ENCODE measurements around the gene OR10G6. TPM values are rescaled to one million over a fixed set of nuclear protein-coding genes. Genes with fewer than 3 reads are reported as not detected.
"Not testable (repeated sequence)": the region's sequence is repeated elsewhere in the genome, so short reads cannot be mapped to it uniquely, and the experiment has no call there.

OR10G6 gene
- total RNA-seq, 4 donors from 2014 or later: not detected

DNA sequence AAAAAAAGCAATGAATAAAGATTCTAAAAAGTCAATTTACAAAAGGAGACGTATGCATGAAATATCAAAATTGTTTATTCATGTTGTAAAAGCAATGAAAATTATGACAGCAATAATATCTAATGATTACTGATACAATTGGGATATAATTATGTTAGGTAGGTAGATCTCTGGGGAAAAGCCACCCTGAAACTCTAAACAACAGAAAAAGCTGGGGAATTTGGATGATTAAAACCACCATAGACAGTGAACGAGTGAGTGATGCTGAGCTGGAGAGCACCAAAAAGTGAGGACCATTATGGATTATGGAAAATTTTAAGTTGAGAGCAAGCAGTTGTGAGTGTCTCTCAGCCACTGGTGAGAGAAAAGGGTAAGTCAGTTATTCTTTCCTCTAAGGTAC, 31.5 kb upstream of the OR10G6 start, which contains the start of gene OR10G8:
TSS of gene OR10G8 (plus strand) at position 301 of the 400 bp plus-strand sequence. CDS start 2,825 bp downstream, outside the sequence.
- intact Hi-C loops (cut with DNase I; ENCODE audit: low total_unique reads): no loop called here
- no peak within 1 kb of the TSS for H3K27ac ChIP-seq
- no peaks in the 10 kb centered on the region for H3K9me3 ChIP-seq
- no peaks in the 10 kb centered on the region for H3K36me3 ChIP-seq
- no peak within 1 kb of the TSS for H3K4me3 ChIP-seq
- DNase-seq: no peak
- H3K4me1 ChIP-seq: no peaks in the 10 kb centered on the region
- no peaks in the 10 kb centered on the region for H3K27me3 ChIP-seq
- TF ChIP-seq, protein P1, sequence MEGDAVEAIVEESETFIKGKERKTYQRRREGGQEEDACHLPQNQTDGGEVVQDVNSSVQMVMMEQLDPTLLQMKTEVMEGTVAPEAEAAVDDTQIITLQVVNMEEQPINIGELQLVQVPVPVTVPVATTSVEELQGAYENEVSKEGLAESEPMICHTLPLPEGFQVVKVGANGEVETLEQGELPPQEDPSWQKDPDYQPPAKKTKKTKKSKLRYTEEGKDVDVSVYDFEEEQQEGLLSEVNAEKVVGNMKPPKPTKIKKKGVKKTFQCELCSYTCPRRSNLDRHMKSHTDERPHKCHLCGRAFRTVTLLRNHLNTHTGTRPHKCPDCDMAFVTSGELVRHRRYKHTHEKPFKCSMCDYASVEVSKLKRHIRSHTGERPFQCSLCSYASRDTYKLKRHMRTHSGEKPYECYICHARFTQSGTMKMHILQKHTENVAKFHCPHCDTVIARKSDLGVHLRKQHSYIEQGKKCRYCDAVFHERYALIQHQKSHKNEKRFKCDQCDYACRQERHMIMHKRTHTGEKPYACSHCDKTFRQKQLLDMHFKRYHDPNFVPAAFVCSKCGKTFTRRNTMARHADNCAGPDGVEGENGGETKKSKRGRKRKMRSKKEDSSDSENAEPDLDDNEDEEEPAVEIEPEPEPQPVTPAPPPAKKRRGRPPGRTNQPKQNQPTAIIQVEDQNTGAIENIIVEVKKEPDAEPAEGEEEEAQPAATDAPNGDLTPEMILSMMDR (IDR thresholded peaks at IDR 0.05): no peak
- no peak for TF ChIP-seq POLR2A (IDR thresholded peaks at IDR 0.05)

DNA sequence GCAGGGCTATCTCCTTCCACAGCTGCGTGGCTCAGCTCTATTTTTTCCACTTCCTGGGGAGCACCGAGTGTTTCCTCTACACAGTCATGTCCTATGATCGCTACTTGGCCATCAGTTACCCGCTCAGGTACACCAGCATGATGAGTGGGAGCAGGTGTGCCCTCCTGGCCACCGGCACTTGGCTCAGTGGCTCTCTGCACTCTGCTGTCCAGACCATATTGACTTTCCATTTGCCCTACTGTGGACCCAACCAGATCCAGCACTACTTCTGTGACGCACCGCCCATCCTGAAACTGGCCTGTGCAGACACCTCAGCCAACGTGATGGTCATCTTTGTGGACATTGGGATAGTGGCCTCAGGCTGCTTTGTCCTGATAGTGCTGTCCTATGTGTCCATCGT, 20.9 kb upstream of the OR10G6 start:
- H3K4me3 ChIP-seq; H3K36me3 ChIP-seq; intact Hi-C loops (cut with DNase I; ENCODE audit: low total_unique reads); H3K27ac ChIP-seq; DNase-seq; H3K27me3 ChIP-seq; H3K4me1 ChIP-seq; H3K9me3 ChIP-seq: not testable (repeated sequence)

DNA sequence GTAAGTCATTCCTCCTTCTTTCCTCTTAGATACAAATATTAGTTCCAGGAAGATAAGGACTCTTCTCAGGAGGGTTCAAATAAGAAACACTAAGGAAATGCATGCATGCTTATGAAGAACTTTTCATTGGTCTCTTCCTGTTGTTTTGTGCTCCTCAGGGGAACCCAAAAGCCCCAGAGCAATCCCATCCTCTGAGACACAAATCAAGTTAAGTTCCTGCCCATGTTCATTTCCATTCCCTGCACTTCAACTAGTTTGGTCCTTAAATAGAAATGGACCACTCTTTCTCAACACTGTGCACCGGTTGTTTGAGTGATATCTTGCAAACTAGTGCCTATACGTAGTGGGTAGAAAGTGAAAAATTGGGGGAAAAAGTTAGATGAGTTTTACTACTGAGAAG, 17.7 kb upstream of the OR10G6 start, which contains the start of gene OR10G4:
TSS of gene OR10G4 (plus strand) at position 301 of the 400 bp plus-strand sequence. CDS start 2,578 bp downstream, outside the sequence.
- Histone ChIP-seq H3K4me3 (no peak within 1 kb of the TSS), H3K36me3 (no peaks in the 10 kb centered on the region), H3K4me1 (no peaks in the 10 kb centered on the region), H3K27me3 (no peaks in the 10 kb centered on the region), H3K9me3 (no peaks in the 10 kb centered on the region), H3K27ac (no peak within 1 kb of the TSS)
- intact Hi-C loops (cut with DNase I; ENCODE audit: low total_unique reads): no loop called here
- DNase-seq: no peak
- no peak for TF ChIP-seq POLR2A (IDR thresholded peaks at IDR 0.05)
- TF ChIP-seq, protein P1 (IDR thresholded peaks at IDR 0.05): no peak

DNA sequence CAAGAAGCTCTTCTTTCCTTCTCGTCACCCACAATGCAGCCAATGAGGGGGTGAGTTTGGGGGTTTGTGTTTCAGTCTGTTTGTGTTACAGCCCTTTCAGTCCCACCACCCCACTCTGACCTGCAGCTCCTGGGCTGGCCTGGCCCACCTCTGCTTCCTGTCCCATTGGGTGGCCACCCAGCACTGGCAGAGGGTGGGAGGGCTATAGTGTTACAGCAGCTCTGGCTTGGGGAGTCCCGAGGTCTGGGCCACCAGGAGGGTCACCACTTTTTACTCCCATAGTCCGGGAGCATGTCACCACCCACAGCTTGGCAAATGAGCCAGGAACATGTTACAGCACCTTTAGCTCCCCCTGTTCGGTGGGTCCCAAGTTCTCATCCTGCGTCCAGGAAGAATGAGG, 15.7 kb downstream of the OR10G6 start:
- Histone ChIP-seq H3K4me1 (no peaks in the 10 kb centered on the region), H3K9me3 (no peaks in the 10 kb centered on the region), H3K4me3 (no peak overlapping the region), H3K27ac (no peak overlapping the region), H3K36me3 (no peaks in the 10 kb centered on the region), H3K27me3 (no peaks in the 10 kb centered on the region)
- intact Hi-C loops (cut with DNase I; ENCODE audit: low total_unique reads): no loop called here
- no peak for DNase-seq
- no peak for TF ChIP-seq POLR2A (IDR thresholded peaks at IDR 0.05)
- TF ChIP-seq, protein P1 (IDR thresholded peaks at IDR 0.05): no peak

DNA sequence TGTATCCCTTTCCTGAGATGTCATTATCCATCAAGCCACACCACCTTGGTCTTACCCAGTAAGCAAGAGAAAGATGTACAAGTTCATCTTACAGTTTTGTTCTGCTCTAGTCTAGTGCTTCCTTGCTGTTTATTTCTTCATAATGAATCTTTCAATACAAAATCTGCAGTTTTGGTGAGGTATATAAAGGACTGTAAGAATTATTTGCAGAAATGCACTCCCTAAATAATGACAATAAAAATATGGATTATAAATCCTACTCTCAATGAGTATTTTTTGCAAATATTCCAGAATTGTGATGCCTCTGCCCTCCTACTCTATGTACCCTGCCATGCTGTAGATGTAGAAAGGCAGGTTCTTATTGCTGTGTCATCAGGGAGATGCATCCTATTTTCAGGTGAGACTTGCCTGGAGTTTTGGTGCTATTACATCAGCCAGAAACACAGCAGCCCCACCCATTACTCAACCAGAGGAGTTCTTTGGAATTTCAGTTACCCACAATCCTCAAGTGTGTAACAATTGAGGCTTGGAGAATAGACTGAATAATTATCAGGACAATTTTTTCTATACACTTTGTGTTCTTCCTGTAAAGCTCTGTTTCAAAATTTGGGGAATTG, 17.1 kb downstream of the OR10G6 start, which contains the start of gene OR10S1:
TSS of gene OR10S1 (minus strand) at position 51 of the 617 bp plus-strand sequence. CDS start 117 bp downstream, outside the sequence.
- no peak for DNase-seq
- intact Hi-C loops (cut with DNase I; ENCODE audit: low total_unique reads): no loop called here
- Histone ChIP-seq H3K4me1 (no peaks in the 10 kb centered on the region), H3K4me3 (no peak within 1 kb of the TSS), H3K9me3 (no peaks in the 10 kb centered on the region), H3K36me3 (no peaks in the 10 kb centered on the region), H3K27ac (no peak within 1 kb of the TSS), H3K27me3 (no peaks in the 10 kb centered on the region)
- TF ChIP-seq, protein P1 (IDR thresholded peaks at IDR 0.05): no peak
- no peak for TF ChIP-seq POLR2A (IDR thresholded peaks at IDR 0.05)

All from uterus (tissue), 4 donors.